Hepatocyte (in vitro differentiated cells): ENCODE measurements around the gene GMDS.

Experiments used
- CTCF ChIP-seq: fragments of 200-600 bp; sonication (generic); IDR thresholded peaks from 2 replicates; pipeline ENCODE4 v1.5.1; 2016; ENCODE audit warnings: antibody characterized with exemption, mild to moderate bottlenecking; ENCODE audit not compliant: poor library complexity
- EZH2 ChIP-seq: fragments of 200-600 bp; sonication (generic); IDR thresholded peaks from 2 replicates; pipeline ENCODE4 v1.6.1; 2016; ENCODE audit warnings: antibody characterized with exemption, mild to moderate bottlenecking, borderline replicate concordance

DNA sequence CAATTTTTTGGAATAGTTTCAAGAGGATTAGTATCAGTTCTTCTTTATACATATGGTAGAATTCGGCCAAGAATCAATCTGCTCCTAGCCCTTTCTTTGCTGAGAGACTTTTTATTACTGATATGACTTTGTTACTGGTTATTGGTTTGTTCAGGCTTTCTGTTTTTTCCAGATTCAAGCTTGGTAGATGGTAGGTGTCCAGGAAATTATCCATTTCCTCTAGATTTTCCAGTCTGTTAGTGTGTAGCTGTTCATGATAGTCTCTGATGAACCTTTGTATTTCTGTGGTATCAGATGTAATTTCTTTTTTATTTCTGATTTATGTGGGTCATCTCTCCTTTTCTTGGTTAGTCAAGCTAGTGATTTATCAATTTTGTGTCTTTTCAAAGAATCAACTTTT lies 167.6 kb downstream of the GMDS start:
- TF ChIP-seq CTCF (no peak), EZH2 (no peak)
